KG1 (cell line): ENCODE data around the gene DCTPP1.
"Not testable (repeated sequence)": the region's sequence is repeated elsewhere in the genome, so short reads cannot be mapped to it uniquely, and the experiment has no call there.

Experiments used
- DNase-seq: peaks from one replicate; lab custom pipeline; 2025; lab: John Stamatoyannopoulos, UW

The DCTPP1 gene

GRCh38 chr16:30413112-30413806, 16.6 kb downstream of the DCTPP1 start:
- no peak for DNase-seq

- peak; percentile 80 for DNase-seq
Measured at GRCh38 chr16:30409125-30410060, 20.4 kb downstream of the DCTPP1 start.

DNA sequence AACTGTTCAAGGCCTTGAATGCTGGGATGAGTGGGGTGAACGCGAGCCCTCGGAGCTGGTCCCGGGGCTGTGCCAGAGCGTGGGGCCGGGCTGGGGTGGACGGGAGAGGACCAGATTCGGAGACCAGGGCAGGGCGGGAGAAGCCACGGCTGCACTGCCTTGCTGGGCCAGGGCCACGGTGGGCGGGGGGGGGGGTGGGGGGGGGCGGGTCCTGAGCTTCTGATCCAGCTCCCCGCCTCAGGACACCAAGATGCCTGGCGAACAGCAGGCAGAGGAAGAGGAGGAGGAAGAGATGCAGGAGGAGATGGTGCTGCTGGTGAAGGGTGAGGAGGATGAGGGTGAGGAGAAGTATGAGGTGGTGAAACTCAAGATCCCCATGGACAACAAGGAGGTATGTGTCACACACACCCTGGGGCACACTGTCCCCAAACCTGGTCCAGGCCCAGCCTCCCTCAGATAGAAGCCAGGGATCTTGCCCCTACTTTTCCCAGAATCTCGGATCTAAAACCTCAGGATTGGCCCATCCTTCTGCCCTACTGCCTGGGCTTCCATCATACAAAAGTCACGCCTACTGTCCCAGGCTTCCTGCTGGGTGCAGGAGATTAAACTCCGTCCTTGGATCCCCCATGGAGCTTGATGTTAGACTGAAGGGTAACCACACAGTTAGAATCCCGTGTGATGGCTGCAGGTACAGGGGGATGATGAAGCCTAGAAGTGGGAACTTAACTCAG, 21.9 kb downstream of the DCTPP1 start:
- DNase-seq, result no peak

DNA sequence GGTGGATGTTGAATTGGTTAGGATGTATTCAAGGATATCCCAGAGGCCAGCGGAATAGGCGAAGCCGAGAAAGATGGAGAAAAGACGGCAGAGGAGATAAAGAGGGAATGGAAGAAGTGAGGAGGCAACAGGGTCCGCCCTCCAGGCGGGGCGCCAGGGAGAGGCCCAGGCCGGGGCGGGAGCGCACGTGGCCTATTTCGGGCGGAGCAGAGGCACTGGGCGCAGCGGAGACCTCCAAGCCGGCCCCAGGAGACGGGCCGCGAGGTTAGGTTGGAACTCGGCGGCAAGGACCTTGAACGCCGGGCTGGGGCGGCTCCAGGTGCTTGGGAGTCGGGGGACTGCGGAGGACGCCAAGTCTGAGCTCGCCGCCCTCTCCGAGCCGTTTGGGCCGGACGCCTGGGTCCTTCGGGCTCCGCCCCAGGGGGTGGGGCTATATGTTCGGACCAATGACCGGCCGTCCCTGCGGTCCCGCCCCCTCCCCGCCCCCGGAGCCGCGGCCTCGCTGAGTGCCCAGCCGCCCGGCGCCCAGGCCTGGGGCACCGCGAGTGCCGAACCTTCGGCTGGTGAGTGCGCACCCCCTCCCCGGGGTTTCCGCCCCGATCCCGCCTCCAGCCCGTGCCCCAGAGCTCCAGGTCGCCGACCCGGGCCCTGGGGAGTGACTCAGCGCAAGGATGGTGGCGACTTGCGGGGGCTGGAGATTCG, 22.6 kb downstream of the DCTPP1 start, which contains the start of gene ZNF771:
ZNF771 (plus strand) TSS at position 505 of the 702 bp plus-strand sequence. CDS start 448 bp downstream, outside the sequence.
- DNase-seq, result peak; percentile 73

GRCh38 chr16:30406795-30407101, 23.1 kb downstream of the DCTPP1 start:
- DNase-seq, result no peak

DNA sequence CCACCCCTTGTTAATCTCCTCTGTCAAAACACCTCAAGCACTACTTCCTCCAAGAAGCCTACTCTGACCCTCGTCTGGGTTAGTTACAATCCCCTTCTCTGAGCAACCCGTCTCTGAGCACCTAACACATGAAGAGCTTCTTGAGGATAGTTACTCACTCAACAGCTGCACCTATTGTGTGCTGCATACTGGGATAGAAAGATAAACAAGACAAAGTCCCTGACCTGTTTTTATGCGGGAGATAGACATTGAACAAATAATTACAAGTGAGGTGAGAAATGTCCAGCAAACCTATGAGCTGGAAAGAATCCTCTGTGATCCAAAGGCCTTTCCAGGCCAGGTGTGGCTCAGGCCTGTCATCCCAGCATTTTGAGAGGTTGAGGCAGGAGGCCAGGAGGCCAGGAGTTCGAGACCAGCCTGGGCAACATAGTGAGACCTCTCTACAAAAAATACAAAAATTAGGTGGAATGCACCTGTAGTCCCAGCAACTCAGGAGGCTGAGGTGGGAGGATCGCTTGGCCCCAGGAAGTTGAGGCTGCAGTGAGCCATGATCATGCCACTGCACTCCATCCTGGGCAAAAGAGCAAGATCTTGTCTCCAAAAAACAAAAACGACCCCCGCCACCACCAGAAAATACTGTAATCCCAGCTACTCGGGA, 27.9 kb downstream of the DCTPP1 start:
- no peak for DNase-seq

DNA sequence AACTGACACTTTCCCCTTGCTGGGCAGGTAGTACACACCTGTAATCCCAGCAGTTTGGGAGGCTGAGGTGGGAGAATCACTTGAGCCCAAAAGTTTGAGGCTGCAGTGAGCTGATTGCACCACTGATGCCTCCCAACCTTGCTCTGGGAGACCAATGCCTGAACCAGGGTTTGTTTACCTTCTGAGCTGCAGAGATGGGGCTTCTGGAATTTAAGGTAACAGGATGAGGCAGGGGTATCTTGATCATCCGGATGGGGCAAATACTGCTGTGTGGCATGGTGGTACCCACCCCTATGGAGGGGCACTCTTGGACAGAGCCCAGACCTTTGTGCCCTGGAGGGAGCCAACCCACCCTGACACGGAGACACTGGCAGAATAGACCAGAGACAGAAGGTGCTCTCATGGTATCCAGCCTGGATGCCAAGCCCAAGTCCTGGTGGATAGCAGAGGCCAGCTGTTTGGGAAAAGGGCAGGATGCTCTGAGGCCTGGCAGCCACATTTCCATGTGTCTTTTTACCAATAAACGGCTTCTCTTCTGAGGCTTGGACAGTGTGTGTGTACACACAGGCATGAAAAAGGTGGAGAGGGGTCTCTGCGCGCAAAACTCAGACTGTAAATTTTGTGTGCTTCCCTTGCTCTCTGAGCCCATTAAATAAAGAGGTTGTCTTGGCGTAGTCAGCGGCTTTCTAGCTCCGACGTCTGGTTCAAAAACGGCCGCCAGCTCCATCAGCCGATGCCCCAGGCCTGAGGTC, 30.2 kb downstream of the DCTPP1 start:
- no peak for DNase-seq

DNA sequence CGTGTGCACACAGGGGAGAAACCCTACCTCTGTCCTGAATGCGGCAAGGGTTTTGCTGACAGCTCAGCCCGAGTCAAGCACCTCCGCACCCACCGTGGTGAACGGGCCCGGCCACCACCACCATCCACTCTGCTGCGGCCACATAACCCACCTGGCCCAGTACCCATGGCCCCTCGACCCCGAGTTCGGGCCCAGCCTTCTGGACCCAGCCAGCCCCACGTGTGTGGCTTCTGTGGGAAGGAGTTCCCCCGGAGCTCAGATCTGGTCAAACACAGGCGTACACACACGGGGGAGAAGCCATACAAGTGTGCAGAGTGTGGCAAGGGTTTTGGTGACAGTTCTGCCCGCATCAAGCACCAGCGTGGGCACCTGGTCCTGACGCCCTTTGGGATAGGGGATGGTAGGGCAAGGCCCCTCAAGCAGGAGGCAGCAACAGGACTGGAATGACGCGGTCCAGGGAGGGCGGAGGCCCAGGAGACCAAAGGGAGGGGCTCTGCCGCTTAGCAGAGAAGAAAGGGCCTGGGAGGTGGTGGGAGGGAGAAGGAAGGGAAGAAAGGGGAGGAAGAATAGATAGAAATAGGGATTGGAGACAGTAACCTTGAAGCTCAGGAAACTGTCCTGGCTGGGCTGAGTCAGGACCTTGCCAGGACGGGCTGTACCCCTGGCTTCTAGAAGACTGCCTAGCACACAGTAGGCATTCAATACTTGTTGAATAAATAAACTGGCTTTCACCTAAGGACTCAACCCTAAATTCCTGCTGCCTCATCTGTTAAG, 31.0 kb downstream of the DCTPP1 start:
- no peak for DNase-seq

GRCh38 chr16:30397776-30398660, 31.8 kb downstream of the DCTPP1 start:
- no peak for DNase-seq

DNA sequence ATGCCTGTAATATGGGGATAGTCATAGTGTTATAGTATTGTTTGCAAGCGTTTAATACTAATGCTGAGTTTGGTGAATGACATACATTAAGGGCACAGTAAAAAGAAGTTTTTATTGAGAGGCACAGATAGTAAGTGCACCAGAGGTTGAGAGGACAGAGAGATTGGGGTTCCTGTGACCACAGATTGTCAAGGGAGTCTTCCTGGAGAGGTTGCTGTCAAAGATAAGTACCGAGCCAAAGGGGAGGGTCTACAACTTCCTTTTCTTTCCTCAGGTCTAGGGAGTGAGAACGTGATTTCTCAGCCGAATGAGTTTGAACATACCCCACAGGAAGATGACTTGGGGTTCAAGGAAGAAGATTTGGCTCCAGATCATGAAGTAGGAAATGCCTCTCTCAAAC, 32.8 kb downstream of the DCTPP1 start:
- no peak for DNase-seq

DNA sequence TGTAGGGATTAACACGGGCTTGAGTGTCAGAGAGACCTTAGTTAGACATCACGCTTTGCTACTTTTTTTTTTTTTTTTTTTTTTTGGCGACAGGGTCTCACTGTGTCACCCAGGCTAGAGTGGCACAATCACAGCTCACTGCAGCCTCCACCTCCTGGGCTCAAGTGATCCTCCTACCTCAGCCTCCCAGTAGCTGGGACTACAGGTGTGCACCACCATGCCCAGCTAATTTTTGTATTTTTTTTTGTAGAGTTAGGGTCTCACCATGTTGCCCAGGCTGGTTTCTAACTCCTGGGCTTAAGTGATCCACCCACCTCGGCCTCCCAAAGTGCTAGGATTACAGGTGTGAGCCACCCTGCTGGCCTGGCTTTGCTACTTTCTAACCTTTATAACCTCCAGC, 33.2 kb downstream of the DCTPP1 start:
- DNase-seq, result not testable (repeated sequence)

GRCh38 chr16:30395992-30396585, 33.7 kb downstream of the DCTPP1 start:
- no peak for DNase-seq

DNA sequence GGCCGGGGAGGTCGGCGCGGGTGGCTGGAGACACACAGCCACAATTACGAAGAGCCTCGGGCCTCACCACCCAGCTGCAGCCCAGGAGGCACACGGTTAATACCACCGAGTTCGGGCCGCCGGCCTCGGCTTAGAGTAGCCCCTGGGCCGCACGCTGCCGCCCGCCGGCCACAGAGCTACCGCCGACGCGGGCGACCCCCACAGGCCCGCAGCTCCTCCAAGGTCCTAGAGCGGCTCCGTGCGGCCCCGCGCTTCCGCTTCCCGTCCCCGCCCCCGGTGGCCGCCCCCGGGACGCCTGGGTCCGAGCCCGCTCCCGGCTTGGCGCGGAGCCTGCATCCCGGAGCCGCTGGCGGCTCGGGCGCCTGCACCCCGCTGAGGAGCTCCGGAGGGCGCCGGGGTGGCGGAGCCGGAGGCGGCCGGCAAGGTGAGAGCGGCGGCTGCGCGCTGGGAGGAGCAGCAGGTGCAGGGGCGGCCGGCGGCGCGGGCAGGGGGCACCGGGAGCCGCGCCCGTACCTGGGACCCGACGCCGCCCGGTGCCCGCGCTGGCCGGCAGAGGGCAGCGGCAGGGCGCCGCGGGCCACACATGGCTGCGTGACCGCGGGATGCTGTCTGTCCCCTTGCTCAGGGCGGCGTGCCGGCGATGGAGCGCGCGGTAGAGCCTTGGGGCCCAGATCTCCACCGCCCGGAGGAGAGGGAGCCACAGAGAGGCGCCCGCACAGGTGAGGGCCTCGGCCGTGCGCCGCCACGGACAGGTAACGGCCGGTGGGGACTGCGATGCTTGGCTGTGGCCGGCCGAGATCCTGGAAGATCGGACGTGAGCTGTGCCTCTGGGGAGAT, 34.5 kb downstream of the DCTPP1 start, which contains the start of gene ZNF48:
ZNF48 (plus strand) TSS at position 266 of the 837 bp plus-strand sequence; CDS start at position 641, 375 bp downstream.
- no peak for DNase-seq

DNA sequence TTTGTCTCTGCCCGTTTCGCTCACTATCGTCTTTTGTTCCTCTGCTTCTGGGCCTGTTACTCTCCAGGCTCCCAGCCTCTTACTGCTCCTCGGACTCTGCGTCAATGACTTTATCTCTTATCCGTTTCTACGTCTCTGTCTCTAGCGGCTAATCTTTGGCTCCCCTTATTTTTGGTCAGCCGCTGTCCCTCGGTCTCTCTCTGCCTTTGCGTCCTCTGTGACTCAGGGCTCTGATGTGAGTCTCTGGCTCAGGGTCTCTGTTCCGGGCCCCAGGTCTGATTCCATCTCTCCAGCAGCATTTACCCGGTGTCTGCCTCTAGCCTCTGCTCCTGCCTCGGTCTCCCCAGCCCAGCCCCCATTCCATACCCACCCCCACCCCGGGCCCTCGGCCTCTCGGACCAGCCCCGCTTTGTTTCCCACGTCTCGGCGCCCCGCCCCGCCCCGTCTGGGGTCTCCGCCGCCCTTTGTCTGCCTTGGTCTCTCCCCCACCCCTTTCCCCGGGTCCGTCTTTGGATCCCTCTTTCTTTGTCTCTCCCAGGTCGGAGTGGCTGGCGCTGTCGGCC, 35.2 kb downstream of the DCTPP1 start:
- no peak for DNase-seq

DNA sequence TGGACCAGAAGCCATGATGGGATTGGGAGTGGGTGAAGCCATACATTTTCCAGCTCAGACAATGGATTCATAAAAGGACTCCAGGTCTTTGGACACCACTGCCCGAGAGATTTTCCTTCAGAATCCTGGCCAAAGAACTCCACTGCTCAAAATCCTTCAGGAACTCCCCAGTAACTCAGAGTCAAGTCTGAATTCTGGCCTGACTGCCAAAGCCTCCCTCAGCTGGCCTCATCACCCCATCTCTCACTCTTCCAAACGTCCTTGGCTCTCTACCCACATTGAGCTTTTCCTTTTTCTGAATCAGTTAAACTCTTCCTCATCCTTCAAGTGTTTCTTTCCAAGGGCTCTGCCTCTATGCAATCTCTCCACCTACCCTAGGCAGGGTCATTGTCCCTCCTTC, 46.3 kb downstream of the DCTPP1 start:
- DNase-seq, result no peak

DNA sequence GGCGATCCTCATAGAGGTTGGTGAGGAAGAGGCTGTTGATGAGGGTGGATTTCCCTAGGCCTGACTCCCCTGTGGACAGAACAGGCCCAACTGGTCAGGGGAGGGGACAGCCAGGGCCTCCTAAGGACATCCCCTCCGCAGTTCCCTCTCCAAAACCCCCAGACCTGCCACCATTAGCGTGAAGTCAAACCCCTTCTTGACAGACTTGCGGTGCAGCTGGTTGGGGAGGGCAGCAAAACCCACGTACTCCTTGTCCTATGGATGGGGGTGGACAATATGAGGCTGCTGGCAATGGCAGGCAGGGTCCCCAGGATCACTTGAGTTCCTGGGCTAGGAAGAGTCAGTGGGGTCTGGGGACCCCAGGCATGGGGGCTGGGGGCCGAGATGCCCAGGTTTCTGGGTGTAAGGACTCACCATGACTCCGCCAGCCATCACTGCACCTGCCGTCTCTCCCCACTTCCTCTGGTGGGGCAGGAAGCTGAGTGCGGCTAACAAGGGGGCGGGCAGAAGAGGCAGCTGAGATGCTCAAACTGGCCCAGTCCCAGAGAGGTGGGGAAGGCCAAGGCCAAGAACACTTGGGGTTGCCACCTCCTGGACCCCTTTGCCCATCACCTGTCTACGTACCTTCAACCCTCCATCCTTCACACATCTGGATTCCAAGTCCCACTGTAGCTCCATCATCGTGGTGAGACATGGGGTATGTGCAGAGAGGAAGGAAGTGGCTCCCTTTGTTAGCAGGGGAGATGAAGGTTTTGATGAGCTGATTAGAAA, 47.5 kb downstream of the DCTPP1 start, which contains the start of gene SEPTIN1:
SEPTIN1 (minus strand) TSS at position 451 of the 771 bp plus-strand sequence; CDS start at position 432, 19 bp downstream.
- DNase-seq, result peak; percentile 24
